Prostate gland (tissue), 2 donors: ENCODE results near the gene IQGAP1.

Experiments used
- POLR2A ChIP-seq: fragments of 450-650 bp; IDR thresholded peaks from one replicate; pipeline ENCODE4 v1.6.1; 2016; ENCODE audit warnings: antibody characterized with exemption, mild to moderate bottlenecking
- POLR2AphosphoS5 ChIP-seq: sonication (generic); formaldehyde crosslinking; IDR thresholded peaks from one replicate; pipeline ENCODE4 v1.6.1; 2017; ENCODE audit warnings: antibody characterized with exemption
- TF ChIP-seq, protein P1 (sequence below), 4 experiments: fragments of 200-600 bp in 2 of 4; fragments of 450-650 bp in 2 of 4; sonication (generic) in 2 of 4; IDR thresholded peaks; 1 replicate in 3 of 4; 2 replicates in 1 of 4; pipeline ENCODE4 v1.5.1; 2016 to 2019; ENCODE audit warnings: antibody characterized with exemption in 4 of 4, mild to moderate bottlenecking in 2 of 4, moderate library complexity in 2 of 4

DNA sequence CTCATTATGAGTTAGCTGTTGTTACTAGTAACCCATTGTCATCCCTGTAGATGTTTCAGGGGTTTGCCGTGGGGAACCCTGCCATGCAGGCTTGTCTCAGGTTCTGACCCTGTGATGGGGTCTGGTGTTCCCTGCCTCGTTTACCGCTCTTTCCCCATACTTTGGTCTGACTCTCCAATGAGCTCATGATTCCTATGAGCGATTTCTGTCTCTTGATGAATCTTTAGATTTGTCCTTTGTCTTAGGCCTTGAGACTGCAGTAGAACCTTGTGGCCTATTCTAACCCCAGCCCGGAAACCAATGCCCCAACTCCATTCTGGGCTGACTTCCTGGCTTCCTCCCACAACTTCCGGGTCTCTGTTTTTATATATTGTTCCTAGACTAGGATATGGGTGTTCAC lies 11.3 kb upstream of the IQGAP1 start:
- TF ChIP-seq POLR2A (no peak), POLR2AphosphoS5 (no peak)
- TF ChIP-seq, protein P1, sequence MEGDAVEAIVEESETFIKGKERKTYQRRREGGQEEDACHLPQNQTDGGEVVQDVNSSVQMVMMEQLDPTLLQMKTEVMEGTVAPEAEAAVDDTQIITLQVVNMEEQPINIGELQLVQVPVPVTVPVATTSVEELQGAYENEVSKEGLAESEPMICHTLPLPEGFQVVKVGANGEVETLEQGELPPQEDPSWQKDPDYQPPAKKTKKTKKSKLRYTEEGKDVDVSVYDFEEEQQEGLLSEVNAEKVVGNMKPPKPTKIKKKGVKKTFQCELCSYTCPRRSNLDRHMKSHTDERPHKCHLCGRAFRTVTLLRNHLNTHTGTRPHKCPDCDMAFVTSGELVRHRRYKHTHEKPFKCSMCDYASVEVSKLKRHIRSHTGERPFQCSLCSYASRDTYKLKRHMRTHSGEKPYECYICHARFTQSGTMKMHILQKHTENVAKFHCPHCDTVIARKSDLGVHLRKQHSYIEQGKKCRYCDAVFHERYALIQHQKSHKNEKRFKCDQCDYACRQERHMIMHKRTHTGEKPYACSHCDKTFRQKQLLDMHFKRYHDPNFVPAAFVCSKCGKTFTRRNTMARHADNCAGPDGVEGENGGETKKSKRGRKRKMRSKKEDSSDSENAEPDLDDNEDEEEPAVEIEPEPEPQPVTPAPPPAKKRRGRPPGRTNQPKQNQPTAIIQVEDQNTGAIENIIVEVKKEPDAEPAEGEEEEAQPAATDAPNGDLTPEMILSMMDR (IDR thresholded peaks at IDR 0.05), result no peak
